Inflammatory macrophage treated with lipopolysaccharide for 1 hour (primary cell): ENCODE data around the gene SELENOI.
"Not testable (repeated sequence)": the region's sequence is repeated elsewhere in the genome, so short reads cannot be mapped to it uniquely, and the experiment has no call there.

Experiments used
- DNase-seq, 2 donors: peaks; one replicate each; pipeline ENCODE4 v3.0.0-alpha.2; 2020 to 2022

SELENOI gene

GRCh38 chr2:26359886-26360473 is 14.0 kb downstream of the SELENOI start:
- no peak for DNase-seq

- DNase-seq: no peak
Observed at GRCh38 chr2:26363323-26363722, 17.4 kb downstream of the SELENOI start.

DNA sequence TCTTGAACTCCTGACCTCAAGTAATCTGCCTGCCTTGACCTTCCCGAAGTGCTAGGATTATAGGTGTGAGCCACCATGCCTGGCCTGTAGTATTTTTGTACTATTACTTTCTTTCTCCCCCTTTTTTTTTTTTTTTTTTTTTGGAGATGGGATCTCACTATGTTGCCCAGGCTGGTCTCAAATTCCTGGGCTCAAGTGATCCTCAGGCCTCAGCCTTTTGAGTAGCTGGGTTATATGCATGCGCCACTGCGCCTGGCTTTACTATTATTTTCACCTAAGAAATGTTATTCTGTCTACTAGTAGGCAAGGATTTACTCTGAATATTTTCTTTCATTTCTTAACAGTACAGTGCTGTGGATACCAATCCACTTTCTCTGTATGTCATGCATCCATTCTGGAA is 18.0 kb downstream of the SELENOI start:
- no peak for DNase-seq

- DNase-seq: no peak
Observed at GRCh38 chr2:26364669-26365068, 18.7 kb downstream of the SELENOI start.

DNA sequence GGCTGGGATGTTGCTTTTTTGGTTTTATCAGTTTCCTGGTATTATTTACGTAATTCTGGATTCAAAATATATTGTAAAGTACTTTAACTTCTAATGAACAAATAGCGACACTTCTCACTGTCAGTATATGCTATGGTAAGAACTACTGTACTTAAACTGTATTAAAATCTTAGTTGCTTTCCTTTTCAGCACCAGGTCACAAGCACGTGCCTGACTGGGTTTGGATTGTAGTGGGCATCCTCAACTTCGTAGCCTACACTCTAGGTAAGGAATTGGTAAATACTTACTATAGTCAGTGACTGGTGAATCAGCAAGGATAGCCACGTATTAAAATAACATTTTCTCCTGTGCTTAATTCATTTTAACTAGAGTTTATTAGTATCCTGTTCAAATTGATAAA is 21.0 kb downstream of the SELENOI start:
- no peak for DNase-seq

- not testable (repeated sequence) for DNase-seq
Observed at GRCh38 chr2:26369664-26370063, 23.7 kb downstream of the SELENOI start.

GRCh38 chr2:26370909-26371308 is 25.0 kb downstream of the SELENOI start:
- not testable (repeated sequence) for DNase-seq

- DNase-seq: no peak
Observed at GRCh38 chr2:26376799-26377198, 30.9 kb downstream of the SELENOI start.

GRCh38 chr2:26380281-26380680 is 34.3 kb downstream of the SELENOI start:
- no peak for DNase-seq

GRCh38 chr2:26382564-26382963 is 36.6 kb downstream of the SELENOI start:
- DNase-seq: no peak

DNA sequence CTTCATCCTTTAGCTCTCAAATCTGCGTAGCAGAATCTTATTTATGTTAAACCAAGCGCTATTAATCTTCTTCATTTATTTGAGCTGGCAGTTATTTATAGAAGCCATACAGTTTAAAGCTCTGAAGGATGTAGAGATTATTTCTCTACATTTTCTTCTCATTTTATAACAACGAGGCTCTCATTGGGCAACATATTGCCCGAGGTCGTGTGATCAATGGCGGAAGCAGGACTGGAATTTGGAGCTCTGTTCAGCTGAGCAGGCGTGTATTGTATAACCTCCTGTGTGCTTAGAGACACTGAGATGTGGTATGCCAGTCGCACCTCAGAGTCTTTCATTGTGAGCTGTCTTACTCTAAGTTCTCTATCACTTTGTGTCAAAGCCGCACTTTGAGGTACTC is 38.2 kb downstream of the SELENOI start:
- no peak for DNase-seq

GRCh38 chr2:26384597-26384996 is 38.7 kb downstream of the SELENOI start:
- no peak for DNase-seq

GRCh38 chr2:26387189-26387588 is 41.2 kb downstream of the SELENOI start:
- DNase-seq: no peak

DNA sequence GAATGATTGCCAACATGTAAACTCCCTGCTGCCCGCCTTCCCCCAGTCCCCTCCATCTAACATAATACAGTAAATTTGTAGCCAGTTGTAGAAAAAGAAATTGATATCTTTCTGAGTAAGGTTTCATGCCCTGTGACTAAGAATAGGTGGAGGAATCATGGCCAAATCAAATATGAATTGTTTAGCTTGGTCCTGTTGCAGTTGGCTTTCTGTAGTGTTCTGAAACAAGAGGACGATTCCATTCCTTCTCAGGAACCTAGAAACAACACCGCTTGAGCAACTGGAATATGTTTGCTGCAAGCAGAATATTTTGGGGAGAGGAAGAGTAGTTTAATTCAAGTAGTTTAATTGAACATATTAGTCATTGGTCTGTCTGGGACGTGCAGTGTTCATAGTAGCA is 48.8 kb downstream of the SELENOI start:
- no peak for DNase-seq

DNA sequence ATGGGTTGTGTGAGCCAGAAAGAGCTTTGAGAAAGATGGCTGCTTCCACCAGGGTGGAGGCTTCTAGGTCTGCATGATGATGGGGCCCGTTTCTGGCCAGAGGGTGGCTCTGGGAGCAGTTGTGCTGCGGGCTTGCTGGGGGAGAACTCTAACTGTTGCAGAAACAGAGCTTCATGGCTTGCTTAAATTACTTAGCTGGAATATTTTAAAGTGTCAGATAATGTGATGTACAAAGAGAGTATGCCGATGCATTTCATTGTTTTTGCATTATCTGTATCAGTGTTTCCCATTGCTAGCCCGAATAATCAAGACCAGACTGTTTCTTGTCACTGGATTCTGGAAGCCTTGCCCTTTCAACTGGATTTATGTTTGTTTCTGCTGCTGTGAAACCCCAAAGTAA is 49.5 kb downstream of the SELENOI start:
- no peak for DNase-seq

- no peak for DNase-seq
Observed at GRCh38 chr2:26396734-26397298, 50.9 kb downstream of the SELENOI start.

DNA sequence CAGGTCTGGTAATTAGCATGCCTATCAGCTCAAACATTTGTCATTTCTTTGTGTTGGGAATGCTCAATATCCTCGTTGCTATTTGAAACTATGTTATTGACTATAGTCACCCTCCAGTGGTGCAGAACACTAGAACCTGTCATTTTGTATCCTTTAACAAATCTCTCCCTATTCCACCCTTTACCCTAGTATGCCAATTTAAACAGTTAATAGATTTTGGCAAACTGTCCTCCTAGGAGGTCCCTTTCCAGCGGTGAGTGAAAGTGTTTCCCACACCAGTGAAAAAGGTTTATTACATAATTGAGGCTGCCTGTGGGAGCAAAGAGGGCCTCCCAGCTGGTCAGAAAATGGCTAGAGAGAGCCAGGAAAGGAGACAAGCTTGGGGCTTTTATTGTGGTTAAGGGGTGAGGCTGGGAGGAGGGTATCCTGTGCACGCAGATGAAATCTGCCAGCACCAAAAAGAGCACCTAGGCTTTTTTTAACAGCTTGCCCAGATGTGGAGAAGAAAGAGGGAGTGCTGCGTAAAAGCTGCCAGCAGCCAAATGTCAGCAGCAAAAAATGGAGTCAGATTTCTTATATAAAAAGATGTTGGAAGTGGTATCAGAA is 53.9 kb downstream of the SELENOI start:
- no peak for DNase-seq

DNA sequence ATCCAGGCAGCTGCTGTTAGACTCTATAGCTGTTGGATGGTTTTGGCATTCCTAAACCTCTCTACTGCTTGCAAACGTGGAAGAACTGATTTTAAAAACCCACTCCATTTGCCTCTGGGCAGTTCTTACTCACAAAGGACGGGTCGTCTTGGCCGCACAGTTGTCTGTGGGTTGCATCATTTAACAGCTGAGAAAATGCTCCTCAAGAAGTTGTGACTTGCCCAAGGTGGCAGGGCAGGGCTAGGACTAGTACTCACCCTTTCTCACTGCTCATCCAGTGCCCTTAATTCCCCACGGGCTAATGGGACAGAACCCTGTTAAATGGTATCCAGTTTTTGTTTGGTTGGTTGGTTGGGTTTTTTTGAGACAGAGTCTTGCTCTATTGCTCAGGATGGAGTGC is 54.8 kb downstream of the SELENOI start:
- no peak for DNase-seq

DNA sequence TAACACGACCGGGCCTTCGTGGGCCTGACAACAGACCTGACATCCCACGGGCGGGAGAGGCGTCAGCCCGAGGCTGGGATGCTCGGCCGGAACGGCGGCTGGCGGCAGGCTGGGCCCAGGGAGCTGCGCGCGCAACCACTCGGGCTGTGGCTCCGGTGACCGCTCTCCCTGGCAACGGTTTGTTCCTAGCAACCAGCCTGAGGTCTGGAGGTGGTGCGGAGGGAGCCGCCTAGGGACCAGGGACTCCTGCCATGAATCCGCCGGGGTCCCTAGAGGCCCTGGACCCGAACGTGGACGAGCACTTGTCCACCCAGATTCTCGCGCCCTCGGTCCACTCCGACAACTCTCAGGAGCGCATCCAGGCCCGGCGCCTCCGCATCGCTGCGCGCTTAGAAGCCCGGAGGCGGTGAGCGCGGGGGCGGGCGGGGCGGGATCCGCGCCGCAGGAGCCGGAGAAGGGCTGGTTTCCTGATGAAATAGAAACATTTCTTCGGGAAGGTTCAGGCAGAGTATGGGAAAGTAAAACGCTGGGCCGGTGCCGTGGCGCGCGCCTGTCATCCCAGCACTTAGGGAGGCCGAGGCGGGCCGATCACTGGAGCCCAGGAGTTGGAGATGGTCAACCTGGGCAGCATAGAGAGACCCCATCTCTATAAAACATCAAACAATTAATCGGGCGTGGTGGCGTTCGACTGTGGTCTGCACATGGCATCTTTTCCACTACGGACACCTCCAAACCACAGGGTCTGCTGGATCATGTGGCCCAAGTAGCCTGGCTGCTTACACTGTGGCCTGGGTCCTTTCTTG is 56.0 kb downstream of the SELENOI start, which contains the start of gene DRC1:
TSS of gene DRC1 (plus strand) at position 182 of the 803 bp plus-strand sequence. CDS start at position 252, 70 bp downstream.
- DNase-seq: peak; percentile 37 to 55

DNA sequence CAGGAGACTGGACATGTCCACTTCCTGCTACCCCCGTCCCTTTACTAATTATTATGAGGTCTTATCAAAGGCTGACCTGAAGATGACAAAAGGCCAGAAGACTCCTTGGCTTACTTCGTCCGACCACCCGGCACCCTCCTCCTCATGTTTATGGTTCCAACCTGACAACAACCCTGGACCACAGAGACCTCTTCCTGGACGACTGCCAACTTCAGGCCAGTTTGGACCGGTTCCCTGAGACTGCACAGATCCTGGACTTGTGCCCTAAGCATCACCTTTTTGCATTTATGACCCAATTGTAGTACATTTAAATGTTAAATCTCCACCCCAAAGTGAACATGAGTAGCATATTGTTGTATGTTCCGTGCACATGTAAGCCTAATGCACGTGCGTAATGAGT is 61.6 kb downstream of the SELENOI start:
- no peak for DNase-seq

DNA sequence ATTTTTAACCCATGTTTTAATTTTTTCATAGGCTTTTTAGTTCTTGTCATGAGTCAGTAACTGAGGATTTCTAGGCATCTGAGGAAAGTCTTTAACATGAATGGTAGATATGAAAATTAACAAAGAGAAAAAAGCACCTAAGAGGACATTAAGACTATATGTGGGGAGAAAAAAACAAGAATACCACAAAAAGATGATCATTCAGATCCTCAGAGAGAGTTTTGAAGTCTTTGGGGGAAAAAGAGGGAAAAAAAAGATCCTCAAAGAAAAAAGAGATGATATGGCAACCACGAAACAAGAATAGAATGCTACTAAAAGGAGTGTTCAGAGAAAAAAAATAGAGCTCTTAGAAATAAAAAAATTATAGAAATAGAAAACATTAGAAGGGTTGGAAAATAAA is 63.8 kb downstream of the SELENOI start:
- DNase-seq: no peak

GRCh38 chr2:26410764-26411243 is 64.9 kb downstream of the SELENOI start:
- peak; percentile 8 to 19 for DNase-seq

DNA sequence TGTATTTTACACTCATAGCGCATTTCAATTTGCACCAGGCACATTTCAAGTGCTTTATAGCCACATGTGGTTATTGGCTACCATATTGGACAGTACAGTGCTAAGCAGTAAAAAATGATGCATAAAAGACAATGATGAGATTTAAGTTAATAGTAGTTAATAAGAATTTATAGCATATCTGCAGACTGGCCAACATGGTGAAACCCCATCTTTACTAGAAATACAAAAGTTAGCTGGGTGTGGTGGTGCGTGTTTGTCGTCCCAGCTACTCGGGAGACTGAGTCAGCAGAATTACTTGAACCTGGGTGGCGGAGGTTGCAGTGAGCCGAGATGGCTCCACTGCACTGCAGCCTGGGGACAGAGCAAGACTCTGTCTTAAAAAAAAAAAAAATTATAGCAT is 65.5 kb downstream of the SELENOI start:
- no peak for DNase-seq
